ENCODE results near the gene FGFR2. TPM values are rescaled to one million over a fixed set of nuclear protein-coding genes. Genes with fewer than 3 reads are reported as not detected.
A peak's percentile ranks its signal among the peaks of the same experiment; 100 is the strongest.

The FGFR2 gene
- total RNA-seq, 1 donor from 2014 or later = 4.4 TPM

GRCh38 chr10:121493521-121493920, 104.7 kb downstream of the FGFR2 start:
- intact Hi-C loops (cut with DNase I) = no loop called here
- no peaks in the 10 kb centered on the region for H3K36me3 ChIP-seq
- H3K27ac ChIP-seq = no peak overlapping the region
- TF ChIP-seq, protein P1, sequence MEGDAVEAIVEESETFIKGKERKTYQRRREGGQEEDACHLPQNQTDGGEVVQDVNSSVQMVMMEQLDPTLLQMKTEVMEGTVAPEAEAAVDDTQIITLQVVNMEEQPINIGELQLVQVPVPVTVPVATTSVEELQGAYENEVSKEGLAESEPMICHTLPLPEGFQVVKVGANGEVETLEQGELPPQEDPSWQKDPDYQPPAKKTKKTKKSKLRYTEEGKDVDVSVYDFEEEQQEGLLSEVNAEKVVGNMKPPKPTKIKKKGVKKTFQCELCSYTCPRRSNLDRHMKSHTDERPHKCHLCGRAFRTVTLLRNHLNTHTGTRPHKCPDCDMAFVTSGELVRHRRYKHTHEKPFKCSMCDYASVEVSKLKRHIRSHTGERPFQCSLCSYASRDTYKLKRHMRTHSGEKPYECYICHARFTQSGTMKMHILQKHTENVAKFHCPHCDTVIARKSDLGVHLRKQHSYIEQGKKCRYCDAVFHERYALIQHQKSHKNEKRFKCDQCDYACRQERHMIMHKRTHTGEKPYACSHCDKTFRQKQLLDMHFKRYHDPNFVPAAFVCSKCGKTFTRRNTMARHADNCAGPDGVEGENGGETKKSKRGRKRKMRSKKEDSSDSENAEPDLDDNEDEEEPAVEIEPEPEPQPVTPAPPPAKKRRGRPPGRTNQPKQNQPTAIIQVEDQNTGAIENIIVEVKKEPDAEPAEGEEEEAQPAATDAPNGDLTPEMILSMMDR (IDR thresholded peaks at IDR 0.05) = no peak
- no peaks in the 10 kb centered on the region for H3K4me1 ChIP-seq
- H3K9me3 ChIP-seq = no peaks in the 10 kb centered on the region
- H3K4me3 ChIP-seq = no peak overlapping the region
- no peak for DNase-seq (ENCODE audit: low spot score in 2 of 2)
- H3K27me3 ChIP-seq = no peaks in the 10 kb centered on the region

- Histone ChIP-seq H3K9me3 (no peaks in the 10 kb centered on the region), H3K4me3 (peak overlapping the region in 1 of 2 donors; percentile 58), H3K27me3 (no peaks in the 10 kb centered on the region), H3K27ac (peak overlapping the region; percentile 21 to 27), H3K36me3 (no peaks in the 10 kb centered on the region), H3K4me1 (no peaks in the 10 kb centered on the region)
- intact Hi-C loops (cut with DNase I) = no loop called here
- TF ChIP-seq, protein P1 (IDR thresholded peaks at IDR 0.05) = no peak
- peak in 1 of 2 donors; percentile 65 for DNase-seq (ENCODE audit: low spot score in 2 of 2)
Measured at GRCh38 chr10:121490871-121491519, 107.2 kb downstream of the FGFR2 start.

DNA sequence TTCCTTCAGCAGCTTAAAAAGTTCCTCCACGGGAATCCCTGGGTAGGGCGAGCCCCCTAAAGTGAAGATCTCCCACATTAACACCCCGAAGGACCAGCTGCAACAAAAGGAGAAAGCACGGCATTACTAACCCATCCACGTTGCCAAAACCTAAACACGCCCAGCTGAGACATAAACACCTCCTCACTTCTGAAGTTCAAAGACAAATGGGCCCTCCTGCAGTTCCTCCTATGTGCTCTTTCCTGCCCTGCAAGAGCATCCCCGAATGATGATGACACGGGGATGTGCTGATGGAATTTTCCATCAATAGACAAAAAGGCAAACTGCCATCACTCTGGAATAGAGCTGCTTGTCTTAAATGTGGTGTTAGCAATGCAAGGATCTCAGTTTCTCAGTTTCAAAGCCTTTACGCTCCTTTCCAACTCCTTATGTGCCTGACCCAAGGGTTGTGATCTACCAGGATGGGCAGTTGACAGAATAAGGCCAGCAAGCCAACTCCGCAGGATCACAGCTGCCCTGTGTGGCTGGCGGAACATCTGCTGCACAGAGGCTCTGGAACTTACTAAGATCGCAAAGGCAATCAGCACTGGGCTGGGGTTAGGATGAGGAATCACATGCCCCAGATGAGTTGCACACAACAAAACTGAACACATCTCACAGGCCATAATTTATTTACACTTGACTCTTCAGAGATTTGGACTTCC, 112.7 kb downstream of the FGFR2 start:
- no peak overlapping the region for H3K4me3 ChIP-seq
- peaks cover 6 to 7% of the 10 kb centered on the region in 2 donors for H3K36me3 ChIP-seq
- no peak for DNase-seq (ENCODE audit: low spot score in 2 of 2)
- H3K9me3 ChIP-seq = no peaks in the 10 kb centered on the region
- TF ChIP-seq, protein P1 (IDR thresholded peaks at IDR 0.05) = no peak
- H3K4me1 ChIP-seq = no peaks in the 10 kb centered on the region
- H3K27me3 ChIP-seq = no peaks in the 10 kb centered on the region
- intact Hi-C loops (cut with DNase I) = no loop called here
- H3K27ac ChIP-seq = no peak overlapping the region

GRCh38 chr10:121484816-121485215, 113.4 kb downstream of the FGFR2 start:
- no peaks in the 10 kb centered on the region for H3K9me3 ChIP-seq
- no peaks in the 10 kb centered on the region for H3K4me1 ChIP-seq
- intact Hi-C loops (cut with DNase I) = no loop called here
- H3K36me3 ChIP-seq = peaks cover 6 to 7% of the 10 kb centered on the region in 2 donors
- H3K27ac ChIP-seq = no peak overlapping the region
- TF ChIP-seq, protein P1 (IDR thresholded peaks at IDR 0.05) = no peak
- no peaks in the 10 kb centered on the region for H3K27me3 ChIP-seq
- DNase-seq (ENCODE audit: low spot score in 2 of 2) = no peak
- no peak overlapping the region for H3K4me3 ChIP-seq

DNA sequence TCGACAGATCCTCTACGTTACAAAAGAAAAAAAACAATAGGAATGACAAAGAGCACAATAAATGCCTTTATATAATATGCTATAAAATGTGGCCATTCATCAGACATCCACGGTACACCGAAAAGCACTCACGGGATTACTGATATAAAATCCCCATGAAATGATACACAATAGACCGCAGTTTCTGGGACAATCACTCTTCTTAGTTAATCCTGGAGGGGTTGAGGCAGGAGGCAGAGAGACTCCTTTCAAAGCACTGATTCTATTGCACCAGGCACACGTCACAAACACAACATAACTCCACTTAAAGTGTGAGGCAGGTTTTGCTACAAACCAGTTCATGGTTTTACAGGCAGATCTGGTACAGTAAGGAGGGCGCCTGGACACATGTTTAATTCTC, 113.8 kb downstream of the FGFR2 start:
- Histone ChIP-seq H3K9me3 (no peaks in the 10 kb centered on the region), H3K36me3 (peaks cover 6 to 10% of the 10 kb centered on the region in 2 donors), H3K27ac (no peak overlapping the region), H3K4me1 (no peaks in the 10 kb centered on the region), H3K4me3 (no peak overlapping the region), H3K27me3 (no peaks in the 10 kb centered on the region)
- intact Hi-C loops (cut with DNase I) = no loop called here
- no peak for DNase-seq (ENCODE audit: low spot score in 2 of 2)
- TF ChIP-seq, protein P1 (IDR thresholded peaks at IDR 0.05) = no peak

Data from ascending aorta (tissue), 2 donors.